T-helper 2 cell (primary cell): ENCODE results near the gene CBX2.

Experiments used
- DNase-seq, 5 experiments: peaks; one replicate each; pipeline versions ENCODE4 v3.0.0 to v3.0.0-alpha.2; 2012 to 2022
- total RNA-seq, 2 donors: gene quantifications; one replicate each; lab custom pipeline; 2026; lab: John Stamatoyannopoulos, UW

CBX2 gene
- 1.1 to 2.2 reads per million in 2 donors for total RNA-seq

DNA sequence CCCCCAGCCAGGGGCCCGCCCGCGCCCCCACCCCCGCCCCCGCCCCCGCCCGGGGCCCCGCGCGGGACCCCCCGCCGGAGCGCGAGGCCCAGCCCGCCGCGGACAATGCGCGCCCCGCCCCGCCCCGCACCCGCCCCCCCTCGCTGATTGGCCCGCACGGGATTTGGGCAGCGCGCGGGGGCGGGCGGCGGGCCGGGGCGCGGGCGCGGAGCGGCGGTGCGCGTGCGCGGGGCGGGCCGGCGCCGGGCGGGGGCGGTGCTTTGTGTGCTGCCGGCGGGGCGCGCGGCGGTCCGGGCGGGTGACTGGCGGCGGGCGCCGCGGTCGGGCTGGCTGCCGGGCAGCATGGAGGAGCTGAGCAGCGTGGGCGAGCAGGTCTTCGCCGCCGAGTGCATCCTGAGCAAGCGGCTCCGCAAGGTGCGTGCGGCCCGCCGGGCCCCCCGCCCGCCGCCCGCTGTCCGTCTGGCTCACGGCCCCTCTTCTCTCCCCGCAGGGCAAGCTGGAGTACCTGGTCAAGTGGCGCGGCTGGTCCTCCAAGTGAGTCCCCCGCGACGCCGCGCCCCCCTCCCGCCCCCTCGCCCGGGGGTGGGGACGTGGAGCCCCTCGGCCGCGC, at the start of gene CBX2:
CBX2 (plus strand) TSS at position 255 of the 610 bp plus-strand sequence; CDS start at position 343, 88 bp downstream.
- peak; percentile 68 to 84 (median 73) for DNase-seq

DNA sequence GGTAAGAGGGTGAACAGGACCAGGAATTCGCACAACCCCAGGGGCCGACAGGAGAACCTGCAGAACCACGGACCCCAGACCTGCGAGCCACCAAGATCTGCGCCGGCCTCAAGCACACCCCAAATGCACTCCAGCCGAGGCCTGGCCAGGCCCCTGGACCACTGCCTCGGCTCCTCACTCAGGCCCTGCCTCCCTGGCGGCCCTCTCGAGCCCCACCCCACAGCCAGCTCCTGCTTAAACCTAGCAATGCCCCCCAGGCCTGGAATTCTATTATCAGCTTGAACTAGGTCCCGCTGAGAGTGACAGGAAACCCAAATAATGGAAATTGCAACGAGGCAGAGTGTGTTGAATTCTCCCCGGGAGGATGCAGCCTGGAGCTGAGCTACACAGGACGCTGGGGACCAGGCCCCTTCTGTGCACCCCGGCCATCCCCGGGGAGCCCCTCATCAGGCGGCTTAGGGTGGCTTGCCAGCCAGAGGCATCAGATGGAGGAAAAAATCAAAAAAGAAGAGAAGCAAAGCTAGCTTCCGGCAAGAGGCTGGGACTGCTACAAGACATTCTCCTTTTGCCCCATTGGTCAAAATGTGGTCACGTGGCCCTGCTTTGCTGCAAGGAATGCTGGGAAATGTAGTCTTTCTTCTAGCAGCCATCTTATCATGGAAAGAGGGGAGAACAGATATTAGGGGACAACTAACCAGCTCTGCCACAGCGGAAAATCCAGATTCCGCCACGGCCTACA, 49.6 kb upstream of the CBX2 start:
- DNase-seq, result peak; percentile 51 to 92 (median 73)

DNA sequence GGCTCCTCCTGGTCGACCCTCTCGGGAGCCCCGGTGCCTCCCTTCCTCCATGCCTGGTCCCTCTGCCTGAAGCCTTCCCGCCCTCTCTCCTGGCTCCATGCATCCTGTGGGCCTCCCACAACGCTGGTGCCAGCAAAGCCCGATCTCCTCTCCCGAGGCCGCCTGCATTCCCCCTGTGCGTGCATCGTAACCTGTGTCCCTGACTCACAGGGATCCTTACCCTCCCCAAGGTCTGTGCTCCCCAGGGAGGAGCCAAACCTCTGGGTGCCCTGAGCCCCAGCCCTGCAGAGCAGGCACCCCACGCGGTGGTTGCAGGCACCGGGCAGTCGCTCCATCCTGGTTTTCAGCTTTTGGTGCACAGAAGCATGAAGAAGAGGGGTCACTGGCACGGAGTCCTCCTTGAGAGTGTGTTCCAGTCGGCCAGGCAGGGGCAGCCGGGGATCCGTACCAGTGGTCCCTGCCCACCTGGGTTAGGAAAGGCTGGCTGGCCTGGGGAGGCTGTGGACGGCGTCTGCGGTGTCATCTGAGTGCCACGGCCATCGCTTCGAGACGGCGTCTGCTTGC, 49.0 kb upstream of the CBX2 start:
- DNase-seq, result no peak

DNA sequence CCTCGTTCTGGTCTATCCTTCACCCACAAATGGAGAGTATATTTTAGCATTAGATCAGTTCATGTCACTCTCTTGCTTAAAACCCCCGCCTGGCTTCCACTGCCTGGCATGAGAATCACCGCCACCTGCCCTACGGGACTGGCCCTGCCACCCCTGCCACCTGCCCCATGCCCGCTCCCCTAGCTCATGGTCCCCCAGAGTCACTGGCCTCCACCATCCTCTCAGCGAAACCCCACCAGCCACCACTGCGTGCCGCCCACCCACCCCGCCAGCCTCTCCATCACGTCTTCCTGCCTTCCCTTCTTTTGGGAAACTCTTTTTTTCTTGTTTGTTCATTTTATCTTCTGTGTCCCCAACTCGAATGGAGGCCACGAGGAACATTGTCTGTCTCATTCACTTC, 48.2 kb upstream of the CBX2 start:
- no peak for DNase-seq

DNA sequence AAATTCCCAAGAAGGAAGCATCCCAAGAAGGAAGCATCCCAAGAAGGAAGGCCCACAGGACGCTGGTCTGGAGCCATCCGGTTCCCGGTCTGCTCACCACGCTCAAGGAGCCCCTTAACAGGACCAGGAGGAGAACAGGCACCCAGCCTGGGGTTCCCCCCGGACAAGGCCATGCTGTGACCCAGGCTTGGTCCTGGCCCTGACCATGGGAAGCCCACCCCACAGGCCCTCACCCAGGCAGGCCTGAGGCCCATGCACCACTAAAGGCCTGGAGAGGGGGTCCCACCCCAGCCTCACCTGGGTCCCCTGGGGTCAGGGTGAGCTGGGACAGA, 47.5 kb upstream of the CBX2 start:
- DNase-seq, result no peak

DNA sequence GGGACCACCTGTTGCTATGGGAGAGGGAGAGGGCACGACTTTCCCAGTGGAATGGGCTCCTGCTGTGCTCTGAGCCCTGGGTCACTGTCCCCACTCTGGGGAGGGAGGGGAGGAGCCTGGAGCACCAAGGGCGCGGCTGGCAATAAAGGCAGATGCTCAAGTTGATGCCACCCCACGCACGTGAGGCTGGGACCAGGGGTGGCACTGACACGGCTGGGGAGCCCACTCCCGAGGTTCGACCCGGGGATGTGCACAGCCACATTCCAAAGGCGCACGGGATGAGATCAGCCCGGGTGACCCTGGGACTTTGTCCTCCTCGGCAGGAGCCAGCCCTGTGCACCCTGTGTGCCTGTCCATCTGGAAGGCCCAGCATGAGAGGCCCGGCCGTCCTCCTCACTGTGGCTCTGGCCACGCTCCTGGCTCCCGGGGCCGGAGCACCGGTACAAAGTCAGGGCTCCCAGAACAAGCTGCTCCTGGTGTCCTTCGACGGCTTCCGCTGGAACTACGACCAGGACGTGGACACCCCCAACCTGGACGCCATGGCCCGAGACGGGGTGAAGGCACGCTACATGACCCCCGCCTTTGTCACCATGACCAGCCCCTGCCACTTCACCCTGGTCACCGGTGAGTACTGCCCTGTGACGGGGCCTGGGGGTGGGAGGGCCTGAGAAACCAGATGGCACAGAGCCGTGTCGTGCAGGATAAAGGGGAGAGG, 47.0 kb upstream of the CBX2 start, which contains the start of gene ENPP7:
ENPP7 (plus strand) TSS at position 175 of the 715 bp plus-strand sequence; CDS start at position 372, 197 bp downstream.
- no peak for DNase-seq

DNA sequence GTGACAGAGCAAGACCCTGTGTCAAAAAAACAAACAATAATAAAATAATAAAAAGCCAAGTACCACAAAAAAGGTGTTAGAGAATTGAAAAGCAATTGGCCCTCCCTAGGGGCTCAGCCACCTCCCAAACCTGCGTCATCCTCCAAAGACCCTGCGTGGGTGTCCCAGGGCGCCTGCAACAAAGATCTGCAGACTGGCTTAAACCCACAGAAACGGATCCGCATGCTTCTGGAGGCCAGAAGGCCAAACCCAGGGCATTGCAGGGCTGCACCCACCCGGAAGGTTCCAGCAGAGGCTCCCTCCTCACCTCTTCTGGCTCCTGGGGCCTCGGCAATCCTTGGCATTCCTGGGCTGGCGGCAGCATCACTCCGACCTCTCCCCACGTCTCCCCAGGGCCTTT, 45.7 kb upstream of the CBX2 start:
- no peak for DNase-seq

DNA sequence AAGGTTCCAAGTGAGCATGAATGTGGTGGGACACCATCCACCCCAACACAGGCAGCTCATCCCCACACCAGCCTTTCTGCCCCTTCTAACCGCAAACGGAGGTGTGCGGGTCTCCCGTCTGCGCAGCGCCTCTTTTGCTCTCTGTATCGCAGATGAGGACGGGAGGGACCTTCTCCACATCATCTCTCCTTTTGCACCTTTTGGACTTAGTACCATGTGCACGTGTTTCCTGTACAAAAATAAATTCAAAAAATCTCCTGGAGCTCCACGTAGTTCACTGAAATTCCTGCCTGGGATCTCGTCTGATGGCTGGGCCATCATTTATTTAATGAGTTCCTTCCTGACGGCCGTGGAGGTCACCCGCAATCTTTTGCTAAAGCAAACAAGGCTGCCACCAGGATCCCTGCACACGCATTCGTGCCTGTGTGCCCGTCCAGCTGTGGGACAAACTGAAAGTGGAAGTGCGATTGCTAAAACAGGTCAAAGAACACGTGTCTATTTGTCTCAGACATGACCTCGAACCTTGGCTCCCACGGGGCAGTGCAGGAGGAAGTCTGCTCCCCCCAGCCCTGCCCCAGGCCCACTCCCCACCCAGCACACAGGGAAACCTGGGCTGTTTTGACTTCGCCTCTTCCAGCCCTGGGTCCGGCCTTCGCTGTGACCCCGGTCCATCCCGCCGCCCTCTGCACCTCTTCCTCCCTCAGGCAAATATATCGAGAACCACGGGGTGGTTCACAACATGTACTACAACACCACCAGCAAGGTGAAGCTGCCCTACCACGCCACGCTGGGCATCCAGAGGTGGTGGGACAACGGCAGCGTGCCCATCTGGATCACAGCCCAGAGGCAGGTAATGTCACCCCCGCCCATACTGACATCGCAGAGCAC, 44.9 kb upstream of the CBX2 start:
- peak in 1 of 5 experiments; percentile 65 for DNase-seq

DNA sequence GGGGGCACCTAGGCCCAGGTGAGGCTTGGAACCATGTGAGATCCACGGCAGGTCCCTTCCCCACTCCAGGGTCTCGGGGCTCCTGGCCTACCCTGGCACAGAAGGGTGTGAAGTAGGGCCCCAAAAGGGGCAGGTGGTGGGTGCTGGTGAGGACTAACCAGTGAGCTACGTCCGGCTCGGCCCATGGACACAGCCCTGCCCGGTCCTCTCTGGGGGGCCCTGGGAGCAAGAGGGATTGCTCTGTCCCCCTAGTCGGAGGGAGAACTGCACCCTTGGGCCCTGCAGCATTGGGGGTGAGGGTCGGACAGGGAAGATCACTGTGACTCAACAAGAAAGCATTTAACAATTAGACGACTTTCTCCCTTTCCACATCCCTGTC, 44.3 kb upstream of the CBX2 start:
- DNase-seq, result no peak

DNA sequence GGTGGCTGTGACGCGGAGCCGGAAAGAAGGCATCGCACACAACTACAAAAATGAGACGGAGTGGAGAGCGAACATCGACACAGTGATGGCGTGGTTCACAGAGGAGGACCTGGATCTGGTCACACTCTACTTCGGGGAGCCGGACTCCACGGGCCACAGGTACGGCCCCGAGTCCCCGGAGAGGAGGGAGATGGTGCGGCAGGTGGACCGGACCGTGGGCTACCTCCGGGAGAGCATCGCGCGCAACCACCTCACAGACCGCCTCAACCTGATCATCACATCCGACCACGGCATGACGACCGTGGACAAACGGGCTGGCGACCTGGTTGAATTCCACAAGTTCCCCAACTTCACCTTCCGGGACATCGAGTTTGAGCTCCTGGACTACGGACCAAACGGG, 42.9 kb upstream of the CBX2 start:
- DNase-seq, result no peak

DNA sequence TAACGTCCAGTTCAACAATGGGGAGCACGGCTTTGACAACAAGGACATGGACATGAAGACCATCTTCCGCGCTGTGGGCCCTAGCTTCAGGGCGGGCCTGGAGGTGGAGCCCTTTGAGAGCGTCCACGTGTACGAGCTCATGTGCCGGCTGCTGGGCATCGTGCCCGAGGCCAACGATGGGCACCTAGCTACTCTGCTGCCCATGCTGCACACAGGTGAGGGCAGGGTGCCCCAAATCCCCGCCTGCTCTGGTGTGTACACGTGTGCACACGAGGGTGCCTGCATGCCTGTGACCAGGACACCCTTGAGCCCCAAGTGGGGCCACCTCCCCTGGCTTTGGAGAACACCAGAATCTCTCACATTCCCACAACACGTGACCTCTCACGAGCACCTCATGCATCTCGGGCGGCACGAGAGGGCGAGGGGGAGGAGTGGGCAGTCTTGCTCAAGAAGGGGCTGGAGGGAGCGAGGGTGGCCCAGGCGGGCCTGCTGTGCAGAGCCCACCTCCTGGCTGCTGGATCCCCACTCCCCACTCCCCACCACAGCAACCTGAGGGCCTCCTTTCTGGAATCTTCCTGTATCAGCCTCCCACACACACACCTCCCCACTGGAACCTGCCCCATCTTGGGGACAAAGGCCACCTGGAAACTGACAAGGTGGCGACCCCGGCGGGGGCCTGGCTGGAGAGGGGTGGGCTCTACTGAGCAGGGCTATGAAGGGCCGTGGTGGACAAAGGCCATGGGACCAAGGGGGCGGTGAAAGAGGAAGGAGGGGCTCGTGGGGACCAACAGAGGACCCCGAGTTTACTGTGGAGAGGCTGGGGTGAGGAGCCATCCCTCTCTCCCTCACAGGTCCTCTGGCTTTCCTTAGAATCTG, 40.7 kb upstream of the CBX2 start:
- no peak for DNase-seq

DNA sequence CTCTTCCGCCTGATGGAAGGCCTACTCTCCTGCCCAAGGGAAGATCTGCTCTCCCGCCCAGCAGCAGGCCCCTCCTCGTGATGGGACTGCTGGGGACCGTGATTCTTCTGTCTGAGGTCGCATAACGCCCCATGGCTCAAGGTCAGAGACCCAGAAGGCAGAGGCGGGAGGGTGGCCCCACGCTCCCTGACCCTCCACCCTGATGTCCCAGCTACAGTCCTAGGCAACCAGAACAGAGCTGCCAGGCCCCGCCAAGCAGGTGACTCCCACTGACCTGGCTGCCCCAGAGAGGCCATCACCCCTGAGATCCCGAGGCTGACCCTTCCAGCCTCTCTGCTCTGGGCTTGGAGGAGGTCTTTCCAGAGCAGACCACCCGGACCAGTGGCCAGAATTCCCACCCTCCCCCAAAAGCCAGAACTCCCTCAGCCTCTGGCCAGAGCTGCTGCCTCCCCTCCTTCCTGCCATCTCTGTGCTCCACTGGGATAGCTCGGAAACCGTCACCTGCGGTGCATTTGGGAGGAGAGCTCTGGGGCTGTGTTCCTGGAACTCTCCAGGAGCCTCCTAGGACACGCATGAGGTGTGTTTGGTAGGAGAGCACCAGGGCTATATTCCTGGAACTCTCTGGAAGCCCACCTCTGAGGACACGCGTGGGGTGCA, 39.9 kb upstream of the CBX2 start:
- no peak for DNase-seq

DNA sequence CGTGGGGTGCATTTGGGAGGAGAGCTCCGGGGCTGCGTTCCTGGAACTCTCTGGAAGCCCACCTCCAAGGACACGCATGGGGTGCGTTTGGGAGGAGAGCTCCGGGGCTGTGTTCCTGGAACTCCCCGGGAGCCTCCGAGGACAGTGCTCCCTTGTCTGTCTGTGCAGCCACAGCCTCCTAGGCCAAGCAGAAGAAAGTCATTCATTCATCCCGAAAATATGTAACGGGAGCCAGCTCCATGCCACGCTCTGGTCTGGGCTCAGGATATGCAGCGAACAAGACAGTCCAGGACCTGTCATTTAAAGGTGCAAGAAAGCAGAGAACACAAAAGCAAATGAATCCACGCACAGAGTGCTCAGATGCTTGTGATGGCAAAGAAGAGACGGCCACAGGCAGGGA, 39.3 kb upstream of the CBX2 start:
- DNase-seq, result no peak

DNA sequence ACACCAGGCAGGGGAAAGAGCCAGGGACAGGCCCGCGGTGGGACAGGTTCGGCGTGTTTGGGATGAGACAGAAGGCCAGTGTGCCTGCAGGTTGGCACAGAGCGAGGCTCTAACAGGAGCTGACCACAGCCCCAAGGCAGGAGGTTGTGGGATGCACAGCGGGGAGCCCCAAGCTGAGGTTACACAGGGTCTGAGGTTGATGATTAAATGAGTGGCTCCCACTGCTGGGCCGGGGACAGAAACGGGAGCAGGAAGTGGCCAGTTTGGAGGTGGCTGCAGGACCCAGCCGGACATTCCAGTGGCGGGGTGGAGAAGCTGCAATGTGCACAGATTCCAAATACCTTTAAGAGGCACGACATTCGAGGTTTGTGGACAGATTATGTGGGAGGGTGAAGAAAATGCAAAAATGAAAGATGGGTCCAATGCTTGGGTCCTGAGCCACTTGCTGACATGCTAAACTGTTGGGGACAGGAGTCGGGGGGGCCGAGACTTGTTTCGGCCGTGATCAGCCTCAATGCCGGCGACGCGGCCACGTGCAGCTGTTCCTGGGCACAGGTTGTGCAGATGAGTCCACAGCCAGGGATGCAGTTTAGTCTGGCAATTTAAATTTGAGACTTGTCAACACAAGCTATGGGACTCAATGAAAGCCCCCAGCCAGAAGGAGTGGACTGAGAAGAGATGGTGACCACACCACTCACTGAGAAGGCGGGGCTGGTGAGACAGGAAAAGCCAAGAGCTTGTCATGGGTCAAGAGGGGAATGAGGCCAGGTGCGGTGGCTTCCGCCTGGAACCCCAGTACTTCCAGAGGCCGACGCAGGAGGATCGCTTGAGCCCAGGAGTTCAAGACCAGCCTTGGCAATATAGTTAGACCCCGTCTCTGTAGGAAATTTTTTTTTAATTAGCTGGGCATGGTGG, 38.5 kb upstream of the CBX2 start:
- no peak for DNase-seq

DNA sequence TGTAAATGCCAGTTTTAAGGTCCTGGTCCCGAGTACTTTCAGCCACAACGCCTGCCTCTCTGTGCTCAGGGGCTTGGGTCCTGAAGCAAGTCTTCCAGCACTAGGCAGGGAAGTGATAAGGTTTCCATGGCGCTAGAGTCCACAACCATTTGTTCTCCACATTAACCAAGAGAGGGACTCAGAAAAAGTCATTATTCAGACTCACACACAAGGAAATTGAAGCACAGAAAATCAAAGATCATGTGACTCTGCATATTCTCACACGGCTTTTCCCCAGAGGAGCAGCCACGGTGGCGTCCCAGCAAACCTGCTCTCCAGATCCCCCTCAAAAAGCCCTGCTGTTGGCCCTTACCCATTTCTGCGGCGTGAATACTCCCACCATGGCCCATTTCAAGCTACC, 37.5 kb upstream of the CBX2 start:
- DNase-seq, result no peak

DNA sequence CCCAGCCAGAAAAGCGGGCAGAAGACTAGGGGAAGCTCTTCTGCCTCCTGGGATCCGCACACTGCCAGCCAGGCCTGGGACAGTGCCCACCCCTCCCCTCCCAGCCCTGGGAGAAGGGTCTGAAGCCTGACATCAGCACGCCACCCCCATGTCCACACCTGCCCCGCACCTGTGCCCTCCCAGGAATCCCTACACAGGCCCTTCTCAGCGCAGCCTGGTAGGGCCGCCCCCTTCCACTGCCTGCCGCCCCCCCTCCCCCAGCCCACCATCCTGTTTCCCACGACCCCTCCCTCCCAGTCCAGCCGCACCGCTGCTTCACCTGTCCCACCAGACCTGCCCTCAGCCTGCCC, 36.6 kb upstream of the CBX2 start:
- no peak for DNase-seq

DNA sequence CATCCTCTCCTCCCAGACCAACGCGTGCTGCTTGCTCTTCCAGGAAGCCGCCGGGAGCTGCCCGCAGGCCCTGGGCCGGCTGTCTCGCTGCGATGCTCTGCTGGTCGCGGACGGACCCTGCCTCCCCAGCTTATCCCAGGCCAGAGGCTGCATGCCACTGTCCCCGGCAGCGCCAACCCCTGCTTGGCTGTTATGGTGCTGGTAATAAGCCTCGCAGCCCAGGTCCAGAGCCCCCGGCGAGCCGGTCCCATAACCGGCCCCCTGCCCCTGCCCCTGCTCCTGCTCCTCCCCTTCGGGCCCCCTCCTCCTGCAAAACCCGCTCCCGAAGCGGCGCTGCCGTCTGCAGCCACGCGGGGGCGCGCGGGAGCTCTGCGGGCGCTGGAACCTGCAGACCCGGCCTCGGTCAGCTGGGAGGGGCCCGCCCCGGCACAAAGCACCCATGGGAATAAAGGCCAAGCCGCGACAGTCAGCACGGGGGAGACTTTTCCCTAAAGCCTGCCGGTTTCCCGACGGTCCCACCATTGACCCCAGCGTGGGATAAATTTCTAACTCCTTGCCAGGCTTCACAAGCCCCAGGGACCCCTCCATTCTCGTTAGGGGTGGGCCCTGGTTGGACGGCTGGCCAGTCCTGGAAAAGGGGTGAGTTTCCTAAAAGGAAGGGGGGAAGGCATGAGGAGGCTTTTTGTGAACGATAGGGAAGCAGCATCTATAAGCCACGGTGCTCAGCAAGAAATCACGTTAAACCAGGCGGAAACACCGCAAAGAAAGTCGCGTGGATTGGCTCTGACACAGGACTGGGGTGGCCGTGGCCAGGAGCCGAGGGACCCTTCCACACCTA, 36.0 kb upstream of the CBX2 start:
- peak; percentile 50 to 65 (median 60) for DNase-seq

DNA sequence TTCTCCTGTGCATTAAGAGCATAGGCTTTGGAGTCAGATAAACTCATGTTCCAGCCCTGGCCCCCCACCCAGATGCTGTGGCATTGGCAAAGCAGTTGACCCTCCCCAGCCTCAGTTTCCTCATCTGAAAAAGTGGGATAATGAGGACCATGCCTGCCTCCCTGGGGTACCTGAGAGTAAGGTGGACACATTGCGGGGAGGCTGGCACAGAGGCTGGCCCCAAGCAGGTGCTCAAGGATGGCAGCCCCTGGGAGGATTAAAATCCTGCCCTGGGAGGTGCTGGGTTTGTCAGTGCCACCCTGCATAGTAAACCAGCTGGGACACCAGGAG, 35.4 kb upstream of the CBX2 start:
- DNase-seq, result no peak

DNA sequence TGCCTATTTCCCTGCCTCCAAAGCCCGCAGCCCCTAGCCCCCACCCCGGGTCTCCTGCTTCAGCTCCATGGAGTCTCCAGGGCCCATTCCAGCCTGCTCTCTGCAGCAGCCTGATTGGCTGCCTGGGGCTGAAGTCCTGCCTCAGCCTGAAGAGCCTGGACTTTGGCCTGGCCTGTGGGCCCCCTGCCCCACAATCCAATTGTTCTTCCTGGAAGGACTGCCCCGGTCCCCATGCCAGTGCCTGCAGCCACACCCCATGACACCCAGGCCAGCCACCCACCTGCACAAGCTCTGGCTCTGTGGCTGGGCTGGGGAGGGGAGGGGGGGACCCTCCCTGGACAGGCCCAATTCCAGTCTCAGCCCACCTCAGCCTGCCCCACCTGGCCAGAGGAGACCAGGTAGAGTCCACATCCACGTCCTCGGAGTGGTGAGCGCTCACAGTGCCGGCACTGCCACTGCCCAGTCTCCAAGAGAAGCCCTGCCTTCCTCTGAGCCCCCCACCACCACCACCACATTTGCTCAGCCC, 34.9 kb upstream of the CBX2 start:
- DNase-seq, result no peak
